ENCODE data around the gene TRMO. TPM values are rescaled to one million over a fixed set of nuclear protein-coding genes. Genes with fewer than 3 reads are reported as not detected.

TRMO gene
- total RNA-seq, 1 donor, result 23.9 TPM

DNA sequence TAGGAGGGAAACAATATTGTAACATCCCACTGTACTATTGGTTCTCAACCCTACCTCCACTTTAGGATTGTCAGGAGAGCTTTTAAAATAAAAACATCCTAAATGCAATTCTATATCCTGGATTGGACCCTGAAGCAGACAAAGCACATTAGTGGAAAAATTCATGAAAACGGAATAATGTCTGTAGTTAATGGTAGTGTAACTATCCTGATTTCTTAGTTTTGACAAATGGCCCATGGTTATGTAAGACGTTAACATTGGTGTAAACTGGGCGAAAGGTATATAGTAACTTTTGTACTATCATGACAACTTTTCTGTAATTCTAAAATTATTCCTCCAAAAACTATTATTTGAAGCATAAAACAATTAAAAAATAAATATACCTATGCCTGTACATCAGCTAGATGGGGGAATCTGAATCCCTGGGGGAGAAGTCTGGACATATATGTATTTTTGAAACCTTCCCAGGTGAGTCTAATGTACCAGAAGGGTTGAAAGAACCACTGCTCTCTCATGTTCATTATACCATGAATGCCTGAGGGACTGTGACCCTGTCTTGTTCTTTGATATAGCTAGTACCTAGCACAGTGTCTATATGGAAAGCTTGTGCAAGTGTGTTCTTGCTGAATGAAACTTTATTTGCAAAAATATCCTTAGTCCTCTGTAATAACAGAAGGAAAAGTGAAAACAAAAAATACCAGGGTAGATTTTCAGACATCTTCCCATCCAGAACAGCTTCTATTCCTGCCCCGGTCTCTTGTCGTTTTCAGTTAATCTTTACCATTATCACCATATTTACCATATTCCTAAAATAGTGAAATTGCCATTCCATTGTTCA is 3.4 kb upstream of the TRMO start:
- Histone ChIP-seq H3K36me3 (ENCODE audit: insufficient read depth, low read length) (no peaks in the 10 kb centered on the region), H4K20me1 (ENCODE audit: insufficient read depth, low read length) (no peaks in the 10 kb centered on the region)

DNA sequence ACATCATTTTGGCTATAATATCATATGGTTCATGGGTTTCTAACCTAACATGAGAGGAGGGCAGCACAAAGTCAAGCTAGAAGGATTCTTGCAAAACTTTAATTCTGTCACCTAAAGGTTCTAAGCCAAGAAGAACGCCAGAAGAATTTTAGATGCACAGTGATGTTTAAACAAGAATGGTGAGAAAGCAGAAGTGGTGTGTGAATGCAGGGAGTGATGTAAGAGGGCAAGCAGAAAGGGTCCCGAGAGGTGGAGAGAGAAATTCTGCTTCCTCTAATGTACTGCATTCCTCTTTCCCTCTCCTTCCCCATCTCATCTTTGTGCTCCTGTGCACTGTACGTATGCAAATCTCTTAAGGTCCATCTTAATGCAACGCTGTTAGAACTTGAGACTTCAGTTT is 2.1 kb upstream of the TRMO start:
- Histone ChIP-seq H3K27ac (ENCODE audit: low read depth, low read length) (no peak overlapping the region), H3K4me1 (ENCODE audit: insufficient read depth, low read length) (peaks cover 8% of the 10 kb centered on the region), H3K4me2 (ENCODE audit: insufficient read depth, low read length) (no peak overlapping the region), H2AFZ (ENCODE audit: low read length) (peak overlapping the region; percentile 14), H3K79me2 (ENCODE audit: insufficient read depth, low read length) (peaks cover 17% of the 10 kb centered on the region), H3K9me3 (ENCODE audit: low read depth, low read length) (no peaks in the 10 kb centered on the region), H3K4me3 (ENCODE audit: insufficient read depth, low read length) (no peak overlapping the region), H3K36me3 (ENCODE audit: insufficient read depth, low read length) (no peaks in the 10 kb centered on the region), H3K27me3 (ENCODE audit: insufficient read depth, low read length) (peaks cover 29% of the 10 kb centered on the region), H4K20me1 (ENCODE audit: insufficient read depth, low read length) (no peaks in the 10 kb centered on the region)
- no peak for DNase-seq (ENCODE audit: insufficient read length, low spot score, missing footprints)
- TF ChIP-seq, protein P1, sequence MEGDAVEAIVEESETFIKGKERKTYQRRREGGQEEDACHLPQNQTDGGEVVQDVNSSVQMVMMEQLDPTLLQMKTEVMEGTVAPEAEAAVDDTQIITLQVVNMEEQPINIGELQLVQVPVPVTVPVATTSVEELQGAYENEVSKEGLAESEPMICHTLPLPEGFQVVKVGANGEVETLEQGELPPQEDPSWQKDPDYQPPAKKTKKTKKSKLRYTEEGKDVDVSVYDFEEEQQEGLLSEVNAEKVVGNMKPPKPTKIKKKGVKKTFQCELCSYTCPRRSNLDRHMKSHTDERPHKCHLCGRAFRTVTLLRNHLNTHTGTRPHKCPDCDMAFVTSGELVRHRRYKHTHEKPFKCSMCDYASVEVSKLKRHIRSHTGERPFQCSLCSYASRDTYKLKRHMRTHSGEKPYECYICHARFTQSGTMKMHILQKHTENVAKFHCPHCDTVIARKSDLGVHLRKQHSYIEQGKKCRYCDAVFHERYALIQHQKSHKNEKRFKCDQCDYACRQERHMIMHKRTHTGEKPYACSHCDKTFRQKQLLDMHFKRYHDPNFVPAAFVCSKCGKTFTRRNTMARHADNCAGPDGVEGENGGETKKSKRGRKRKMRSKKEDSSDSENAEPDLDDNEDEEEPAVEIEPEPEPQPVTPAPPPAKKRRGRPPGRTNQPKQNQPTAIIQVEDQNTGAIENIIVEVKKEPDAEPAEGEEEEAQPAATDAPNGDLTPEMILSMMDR (IDR thresholded peaks at IDR 0.05; ENCODE audit: extremely low read depth, low read depth, low read length), result no peak

More for the DNA sequence above, 3.4 kb upstream of the TRMO start:
- TF ChIP-seq, protein P1 (IDR thresholded peaks at IDR 0.05; ENCODE audit: extremely low read depth, low read depth, low read length), result no peak
- no peak for DNase-seq (ENCODE audit: insufficient read length, low spot score, missing footprints)
- Histone ChIP-seq H2AFZ (ENCODE audit: low read length) (no peak overlapping the region), H3K4me2 (ENCODE audit: insufficient read depth, low read length) (no peak overlapping the region), H3K9me3 (ENCODE audit: low read depth, low read length) (no peaks in the 10 kb centered on the region), H3K79me2 (ENCODE audit: insufficient read depth, low read length) (peaks cover 6% of the 10 kb centered on the region), H3K4me3 (ENCODE audit: insufficient read depth, low read length) (no peak overlapping the region), H3K27me3 (ENCODE audit: insufficient read depth, low read length) (peaks cover 40% of the 10 kb centered on the region), H3K27ac (ENCODE audit: low read depth, low read length) (no peak overlapping the region), H3K4me1 (ENCODE audit: insufficient read depth, low read length) (peaks cover 8% of the 10 kb centered on the region)

DNA sequence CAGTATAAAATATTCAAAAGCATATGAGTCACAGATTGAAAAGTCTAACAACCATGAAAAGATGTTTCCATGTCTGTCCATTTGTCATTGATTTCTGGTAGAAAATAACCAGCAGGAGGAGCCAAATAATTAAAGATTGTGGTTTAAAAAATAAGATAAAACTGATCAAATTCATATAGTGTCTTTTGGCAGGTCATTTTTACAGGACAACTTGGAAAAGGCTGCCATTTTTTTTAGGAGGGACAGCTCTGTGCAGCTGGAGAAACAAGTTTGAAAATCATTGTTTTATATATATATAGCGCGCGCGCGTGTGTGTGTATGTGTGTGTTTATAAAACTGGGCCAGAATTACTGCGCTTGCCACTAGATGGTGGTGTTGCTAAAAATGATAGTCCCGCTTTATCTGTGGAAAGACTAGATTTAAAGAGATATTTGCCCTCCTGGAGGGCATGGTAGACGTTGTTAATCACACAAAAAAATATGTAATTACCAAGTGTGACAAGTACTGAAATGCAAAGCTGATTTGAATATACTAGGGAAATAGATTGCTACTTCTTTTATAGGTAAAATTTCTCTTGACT is 1.3 kb upstream of the TRMO start:
- Histone ChIP-seq H3K4me2 (ENCODE audit: insufficient read depth, low read length) (peak overlapping the region; percentile 98), H2AFZ (ENCODE audit: low read length) (peak overlapping the region; percentile 29), H4K20me1 (ENCODE audit: insufficient read depth, low read length) (no peaks in the 10 kb centered on the region), H3K9me3 (ENCODE audit: low read depth, low read length) (no peaks in the 10 kb centered on the region), H3K36me3 (ENCODE audit: insufficient read depth, low read length) (no peaks in the 10 kb centered on the region), H3K79me2 (ENCODE audit: insufficient read depth, low read length) (peaks cover 17% of the 10 kb centered on the region), H3K4me3 (ENCODE audit: insufficient read depth, low read length) (peak overlapping the region; percentile 44), H3K27ac (ENCODE audit: low read depth, low read length) (peak overlapping the region; percentile 13), H3K27me3 (ENCODE audit: insufficient read depth, low read length) (peaks cover 21% of the 10 kb centered on the region), H3K4me1 (ENCODE audit: insufficient read depth, low read length) (peaks cover 8% of the 10 kb centered on the region)
- no peak for DNase-seq (ENCODE audit: insufficient read length, low spot score, missing footprints)
- TF ChIP-seq, protein P1 (IDR thresholded peaks at IDR 0.05; ENCODE audit: extremely low read depth, low read depth, low read length), result peak; percentile 87

DNA sequence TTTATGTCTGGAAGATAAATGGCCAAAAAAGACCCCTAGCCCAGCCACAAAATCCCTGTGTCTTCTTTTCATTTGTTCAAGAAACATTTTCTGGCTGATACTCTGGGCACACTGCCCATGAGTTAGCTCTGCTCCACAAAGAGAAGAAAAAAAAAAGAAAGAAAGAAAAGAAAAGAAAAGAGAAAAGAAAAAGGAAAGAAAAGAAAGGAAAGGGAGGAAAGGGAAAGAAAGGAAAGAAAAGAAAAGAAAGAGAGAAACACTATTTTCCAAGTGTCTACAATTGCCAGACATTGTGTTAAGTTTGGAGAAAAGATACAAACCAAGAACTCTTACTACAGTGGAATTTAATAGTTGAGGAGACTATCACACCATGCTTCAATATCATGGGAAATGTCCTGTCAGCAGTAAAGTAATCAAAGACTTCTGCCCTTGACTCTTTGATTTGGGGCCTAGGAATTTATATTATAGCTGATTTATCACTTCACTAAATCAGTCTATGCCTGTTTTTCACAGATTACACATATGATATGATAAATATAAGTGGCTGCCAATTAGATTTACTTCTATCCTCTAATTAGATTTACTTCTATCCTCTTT is 3.0 kb downstream of the TRMO start:
- Histone ChIP-seq H3K36me3 (ENCODE audit: insufficient read depth, low read length) (no peaks in the 10 kb centered on the region), H3K4me2 (ENCODE audit: insufficient read depth, low read length) (no peak overlapping the region), H2AFZ (ENCODE audit: low read length) (no peak overlapping the region), H3K79me2 (ENCODE audit: insufficient read depth, low read length) (peaks cover 21% of the 10 kb centered on the region), H3K27me3 (ENCODE audit: insufficient read depth, low read length) (no peaks in the 10 kb centered on the region), H4K20me1 (ENCODE audit: insufficient read depth, low read length) (no peaks in the 10 kb centered on the region), H3K4me3 (ENCODE audit: insufficient read depth, low read length) (no peak overlapping the region), H3K9me3 (ENCODE audit: low read depth, low read length) (no peaks in the 10 kb centered on the region), H3K4me1 (ENCODE audit: insufficient read depth, low read length) (peaks cover 8% of the 10 kb centered on the region), H3K27ac (ENCODE audit: low read depth, low read length) (no peak overlapping the region)
- TF ChIP-seq, protein P1 (IDR thresholded peaks at IDR 0.05; ENCODE audit: extremely low read depth, low read depth, low read length), result no peak
- DNase-seq (ENCODE audit: insufficient read length, low spot score, missing footprints), result no peak

Measured in osteoblast (primary cell).